ENCODE results near the gene GGACT. TPM values are rescaled to one million over a fixed set of nuclear protein-coding genes. Genes with fewer than 3 reads are reported as not detected.

Gene GGACT
- total and polyA plus RNA-seq, 2 of the 8 experiments (the other 6 are each of a cell fraction or from before 2014, with no cell fraction given): 1.1 to 1.5 TPM

DNA sequence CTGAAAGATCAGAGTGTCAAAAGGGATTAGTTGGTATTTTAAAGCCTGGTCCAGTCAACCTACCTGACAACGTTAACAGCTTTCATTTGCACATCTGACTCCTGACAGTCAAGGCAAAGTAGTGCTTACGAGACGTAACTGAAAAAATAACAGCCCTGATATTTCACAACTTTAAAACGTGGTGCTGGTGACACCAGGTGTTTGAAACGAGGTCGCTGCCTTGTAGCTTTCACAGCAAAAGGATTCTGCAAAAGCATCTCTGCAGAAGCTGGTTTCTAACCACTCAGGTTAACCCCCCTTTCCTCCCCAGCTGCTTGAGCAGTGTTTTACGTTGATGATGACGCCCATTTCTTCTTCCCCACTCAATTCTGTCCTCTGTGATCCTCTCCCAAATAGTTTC lies 23.3 kb downstream of the GGACT start:
- H4K91ac ChIP-seq (replicated peaks; ENCODE audit: insufficient read length, low read length): no peak overlapping the region
- H3K4ac ChIP-seq (replicated peaks; ENCODE audit: insufficient read length, low read depth, low read length): no peak overlapping the region
- DNase-seq (ENCODE audit: low read depth in 1 of 2, low spot score in 2 of 2) (no peak), FAIRE-seq (no peak)
- H4K20me1 ChIP-seq (replicated peaks in 1 of 2; ENCODE audit: control insufficient read depth in 1 of 2, insufficient read depth in 2 of 2, low read length in 2 of 2): no peaks in the 10 kb centered on the region
- no peaks in the 10 kb centered on the region for H3K4me1 ChIP-seq (replicated peaks in 1 of 4; ENCODE audit: control insufficient read depth in 3 of 4, insufficient read depth in 4 of 4, low read length in 3 of 4)
- H2BK12ac ChIP-seq (ENCODE audit: low read depth, low read length): no peak overlapping the region
- no peak overlapping the region for H4K8ac ChIP-seq (ENCODE audit: extremely low read depth, insufficient read depth, low read length)
- no peak overlapping the region for H3K14ac ChIP-seq (ENCODE audit: insufficient read length)
- H3K79me1 ChIP-seq (ENCODE audit: low read depth, low read length): no peaks in the 10 kb centered on the region; the same call in 1 of the 2 replicates
- WGBS, 2 experiments (ENCODE audit: extremely low coverage in 1 of 2, insufficient coverage in 1 of 2, insufficient read length in 1 of 2, insufficient replicate concordance in 2 of 2, low coverage in 1 of 2, low lambda C conversion rate in 2 of 2, missing lambda C conversion rate in 1 of 2): 71% methylated on average over 8 of the region's 8 CpGs; no CpG with 5 or more reads in 1 of the 2 experiments
- H3K4me3 ChIP-seq (ENCODE audit: extremely low read depth in 1 of 4, insufficient read depth in 2 of 4, low read depth in 3 of 4, low read length in 4 of 4): no peak overlapping the region
- H3K36me3 ChIP-seq (ENCODE audit: control insufficient read depth in 2 of 4, insufficient read depth in 4 of 4, low read length in 3 of 4): no peaks in the 10 kb centered on the region
- no peak overlapping the region for H3K4me2 ChIP-seq (ENCODE audit: insufficient read depth in 1 of 2, low read depth in 2 of 2, low read length in 2 of 2)
- H2AFZ ChIP-seq (ENCODE audit: low read length): no peak overlapping the region
- ChIA-PET CTCF (ENCODE audit: partially characterized antibody) (interaction anchor here (0.6 to 1.2 kb wide), 4 partner anchors 9 to 527 kb away, joined by 3 to 6 read pairs (median 4); no protein-coding TSS in a partner anchor), POLR2A (ENCODE audit: partially characterized antibody) (no interaction called here)
- no peak overlapping the region for H2BK20ac ChIP-seq (ENCODE audit: low read length)
- H4K5ac ChIP-seq (ENCODE audit: insufficient read length, low read depth, low read length): no peak overlapping the region
- no peak overlapping the region for H2BK15ac ChIP-seq (ENCODE audit: low read length)
- no peak overlapping the region for H3K56ac ChIP-seq (replicated peaks; ENCODE audit: insufficient read length, low read depth, low read length)
- H3K18ac ChIP-seq (ENCODE audit: extremely low read depth, low read length): no peak overlapping the region
- H3K23me2 ChIP-seq (ENCODE audit: low read depth, low read length): no peaks in the 10 kb centered on the region
- no peak overlapping the region for H2BK120ac ChIP-seq (replicated peaks; ENCODE audit: low read depth, low read length)
- H2AK5ac ChIP-seq (ENCODE audit: low read depth, low read length): no peak overlapping the region
- no peak overlapping the region for H2BK5ac ChIP-seq (ENCODE audit: low read depth, low read length)
- H3K27me3 ChIP-seq (replicated peaks in 1 of 4; ENCODE audit: control insufficient read depth in 3 of 4, extremely low read depth in 1 of 4, insufficient read depth in 3 of 4, low read length in 3 of 4): no peaks in the 10 kb centered on the region
- TF ChIP-seq SAP30 (IDR thresholded peaks at IDR 0.05; ENCODE audit: insufficient read depth, insufficient replicate concordance, low read length) (no peak), HDAC2 (IDR thresholded peaks at IDR 0.05; ENCODE audit: borderline replicate concordance in 1 of 2, low read depth in 2 of 2, low read length in 2 of 2) (no peak), RAD21 (IDR thresholded peaks at IDR 0.05 in 1 of 2, conservative IDR thresholded peaks at IDR 0.05 in 1 of 2; ENCODE audit: low read depth in 2 of 2, low read length in 2 of 2) (peak; percentile 8 to 22; a peak in 3 of 4 replicates)
- no peak overlapping the region for H3K27ac ChIP-seq (ENCODE audit: low read depth, low read length)
- no peak overlapping the region for H3K23ac ChIP-seq (ENCODE audit: insufficient read length)
- no peak overlapping the region for H3K9ac ChIP-seq (replicated peaks in 1 of 4; ENCODE audit: extremely low read depth in 1 of 4, low read depth in 3 of 4, low read length in 3 of 4)
- no peaks in the 10 kb centered on the region for H3K79me2 ChIP-seq (ENCODE audit: control insufficient read depth in 1 of 2, insufficient read depth in 2 of 2, low read length in 2 of 2)
- H3K9me3 ChIP-seq (ENCODE audit: insufficient read depth in 2 of 2, low read depth in 1 of 2, low read length in 1 of 2): peaks cover 7 to 19% of the 10 kb centered on the region in 2 experiments; a peak in 3 of 4 replicates

Data from H1 (cell line).